ENCODE results near the gene WEE1.

GRCh38 chr11:9596926-9597464, 23.5 kb downstream of the WEE1 start:
- TF ChIP-seq YY1 (IDR thresholded peaks at IDR 0.05; ENCODE audit: insufficient read depth, insufficient read length) (no peak), ZNF274 (IDR thresholded peaks at IDR 0.05; ENCODE audit: low read depth, low read length) (no peak)
